HG02571 (cell line): ENCODE measurements around the gene AGMO.
A peak's percentile ranks its signal among the peaks of the same experiment; 100 is the strongest.
"Not testable (repeated sequence)": the region's sequence is repeated elsewhere in the genome, so short reads cannot be mapped to it uniquely, and the experiment has no call there.

Experiments used
- ATAC-seq: cut with Tn5 transposase; IDR thresholded peaks from one replicate; pipeline ENCODE4 v1.9.1; 2021; ENCODE audit warnings: mild to moderate bottlenecking, moderate library complexity; ENCODE audit not compliant: unreplicated experiment

AGMO gene

DNA sequence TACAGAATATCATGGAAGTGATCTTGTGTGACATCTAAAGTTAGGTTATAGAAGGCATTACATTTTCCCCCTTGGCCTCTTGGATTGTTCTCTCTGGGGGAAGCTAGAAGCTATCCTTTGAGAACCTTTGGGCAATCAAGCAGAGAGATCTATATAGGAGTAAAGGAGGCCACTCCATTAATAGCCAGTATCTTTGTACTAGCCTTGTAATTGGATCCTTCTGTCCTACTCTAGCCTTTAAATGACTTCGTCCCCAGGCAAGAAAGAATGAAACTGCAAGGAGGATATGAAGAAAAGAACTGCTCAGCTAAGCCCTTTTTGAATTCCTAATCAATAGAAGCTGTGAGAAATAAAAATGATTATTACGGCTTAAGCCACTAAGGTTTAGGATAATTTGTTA lies 230.9 kb downstream of the AGMO start:
- no peak for ATAC-seq

GRCh38 chr7:15327001-15327400 lies 234.8 kb downstream of the AGMO start:
- no peak for ATAC-seq

- no peak for ATAC-seq
Measured at GRCh38 chr7:15326044-15326644, 235.7 kb downstream of the AGMO start.

- ATAC-seq = no peak
Measured at GRCh38 chr7:15323550-15323949, 238.3 kb downstream of the AGMO start.

DNA sequence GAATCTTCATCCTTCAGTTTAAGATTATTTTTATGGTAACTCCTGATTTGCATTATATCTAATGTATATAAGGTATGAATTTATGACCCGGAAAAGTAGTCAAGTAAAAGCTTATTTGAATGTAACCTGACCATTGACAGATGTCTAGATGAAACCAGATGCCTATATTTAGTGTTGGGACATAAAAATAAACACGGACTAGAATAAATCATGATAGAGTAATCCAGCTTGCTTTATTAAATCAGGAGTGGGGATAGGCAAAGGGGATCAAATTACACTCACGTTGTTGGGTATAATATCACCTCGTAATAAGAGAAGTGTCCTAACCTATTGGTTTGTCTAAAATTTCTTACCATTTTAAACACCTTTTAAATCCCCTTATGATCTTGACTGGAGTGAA lies 244.6 kb downstream of the AGMO start:
- ATAC-seq = no peak

GRCh38 chr7:15315678-15316077 lies 246.1 kb downstream of the AGMO start:
- ATAC-seq = no peak

- no peak for ATAC-seq
Measured at GRCh38 chr7:15314922-15315321, 246.9 kb downstream of the AGMO start.

DNA sequence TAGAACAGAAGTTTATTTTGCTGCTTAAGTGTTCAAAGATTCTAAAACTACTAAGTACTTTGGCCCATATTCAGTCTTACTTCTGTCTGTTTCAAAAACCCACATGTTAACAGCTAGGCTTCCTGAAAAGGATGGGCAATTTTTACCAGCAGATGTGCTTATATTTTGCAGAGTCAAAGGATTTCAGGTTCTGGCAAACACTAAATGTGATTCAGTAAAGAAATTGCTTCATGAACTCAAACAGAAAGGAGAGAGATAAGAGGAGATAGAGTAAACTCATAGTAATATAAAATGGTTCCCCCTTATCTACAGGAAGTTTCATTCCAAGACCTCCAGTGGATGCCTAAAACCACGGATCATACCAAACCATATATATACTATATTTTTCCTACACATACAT lies 248.5 kb downstream of the AGMO start:
- no peak for ATAC-seq

- no peak for ATAC-seq
Measured at GRCh38 chr7:15309872-15310271, 251.9 kb downstream of the AGMO start.

GRCh38 chr7:15308821-15309220 lies 253.0 kb downstream of the AGMO start:
- no peak for ATAC-seq

DNA sequence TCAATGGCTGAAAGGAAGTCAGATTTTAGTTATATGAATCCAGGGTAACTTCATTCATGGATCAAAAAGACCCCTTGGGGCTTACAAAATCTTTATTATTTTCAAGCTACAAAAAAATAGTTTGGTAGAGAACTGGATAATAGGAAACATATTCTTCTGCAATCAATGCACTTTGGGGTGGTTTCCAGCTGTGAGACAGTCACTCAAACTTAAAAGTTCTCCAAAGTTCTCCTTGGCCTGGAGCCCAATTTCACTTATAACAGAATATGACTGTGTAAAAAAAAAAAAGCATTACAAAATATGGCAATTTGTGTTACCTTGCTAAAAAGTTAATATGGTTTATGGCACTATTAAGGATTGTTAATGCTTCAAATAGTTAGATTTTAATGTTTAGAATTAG lies 255.5 kb downstream of the AGMO start:
- ATAC-seq = no peak

DNA sequence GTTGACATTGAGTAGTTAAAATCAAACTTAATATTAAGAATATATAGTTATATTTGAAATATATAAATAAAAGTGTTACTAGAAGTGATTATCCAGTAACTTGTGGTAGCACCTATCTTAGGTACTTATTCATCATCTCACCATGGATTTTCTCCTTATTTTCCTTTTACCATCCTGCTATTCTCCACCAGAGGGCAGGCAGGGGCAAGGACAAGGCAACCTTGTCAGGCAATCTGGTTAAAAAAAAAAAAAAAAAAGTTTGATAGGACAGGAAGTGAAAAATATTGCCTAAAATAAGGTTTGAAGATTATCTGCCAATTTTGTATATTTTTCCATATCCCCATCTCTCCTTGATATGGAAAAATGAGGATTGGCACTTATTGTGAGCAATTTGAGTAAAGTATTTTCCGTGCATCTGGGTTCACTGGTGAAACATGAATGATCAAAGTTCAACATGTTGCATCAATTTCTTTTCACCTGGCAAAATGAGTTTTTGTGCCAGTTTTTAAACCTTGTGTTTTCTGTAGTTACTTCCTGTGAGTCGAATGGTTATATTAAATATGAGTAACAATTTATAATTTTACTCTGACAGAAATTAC lies 256.7 kb downstream of the AGMO start:
- ATAC-seq = peak; percentile 74

- no peak for ATAC-seq
Measured at GRCh38 chr7:15303357-15303756, 258.5 kb downstream of the AGMO start.

- ATAC-seq = not testable (repeated sequence)
Measured at GRCh38 chr7:15300986-15301385, 260.8 kb downstream of the AGMO start.

DNA sequence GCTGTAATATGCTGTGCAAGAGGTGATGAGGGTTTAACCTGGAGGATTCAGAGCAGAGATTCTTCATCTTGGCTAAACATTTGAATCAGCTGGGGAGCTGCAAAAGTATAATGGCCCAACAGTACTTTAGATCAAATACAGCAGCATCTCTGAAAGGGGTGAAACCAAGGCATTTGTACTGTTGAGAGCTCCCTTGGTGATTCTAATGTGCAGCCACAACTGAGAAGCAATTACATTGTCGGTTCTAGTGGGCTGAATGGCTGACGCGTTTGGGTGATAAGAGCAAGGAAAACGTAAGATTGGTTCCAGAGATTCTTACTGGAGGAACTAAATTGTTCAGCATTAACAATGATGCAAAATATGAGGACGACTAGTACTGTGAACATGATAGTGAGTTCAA lies 269.7 kb downstream of the AGMO start:
- ATAC-seq = no peak

- no peak for ATAC-seq
Measured at GRCh38 chr7:15291699-15292098, 270.1 kb downstream of the AGMO start.

DNA sequence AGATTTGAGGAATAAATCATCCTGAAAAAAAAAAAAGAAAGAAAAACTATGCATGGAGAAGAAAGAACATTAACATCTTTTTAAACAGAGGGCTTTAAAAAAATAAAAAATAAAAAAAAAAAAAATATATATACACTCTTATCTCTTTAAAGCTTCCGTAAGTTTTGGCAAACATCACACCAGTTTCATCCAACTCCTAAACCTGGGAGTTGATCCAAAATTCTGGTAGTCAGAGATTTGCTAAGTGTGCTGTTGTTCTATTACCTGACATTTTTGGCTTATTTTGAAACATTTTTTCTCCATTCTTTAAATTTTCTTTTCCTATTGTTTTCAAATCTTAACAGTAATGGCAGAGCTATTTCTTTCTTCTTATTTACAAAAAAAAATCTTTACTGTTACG lies 273.1 kb downstream of the AGMO start:
- no peak for ATAC-seq

DNA sequence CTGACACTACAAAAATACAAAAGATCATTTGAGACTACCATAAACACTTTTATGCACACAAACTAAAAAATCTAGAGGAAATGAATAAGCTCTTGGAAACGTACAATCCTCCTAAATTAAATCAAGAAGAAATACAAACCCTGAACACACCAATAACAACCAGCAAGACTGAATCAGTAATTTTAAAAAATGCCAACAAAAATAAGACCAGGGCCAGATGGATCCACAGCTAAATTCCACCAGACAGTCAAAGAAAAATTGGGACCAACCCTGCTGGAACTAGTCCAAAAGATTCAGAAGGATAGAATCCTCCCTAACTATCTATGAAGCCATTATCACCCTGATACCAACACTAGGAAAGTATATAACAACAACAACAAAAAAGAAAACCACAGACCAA lies 277.4 kb downstream of the AGMO start:
- ATAC-seq = no peak

- ATAC-seq = no peak
Measured at GRCh38 chr7:15280078-15280733, 281.6 kb downstream of the AGMO start.

GRCh38 chr7:15279640-15280039 lies 282.2 kb downstream of the AGMO start:
- no peak for ATAC-seq

DNA sequence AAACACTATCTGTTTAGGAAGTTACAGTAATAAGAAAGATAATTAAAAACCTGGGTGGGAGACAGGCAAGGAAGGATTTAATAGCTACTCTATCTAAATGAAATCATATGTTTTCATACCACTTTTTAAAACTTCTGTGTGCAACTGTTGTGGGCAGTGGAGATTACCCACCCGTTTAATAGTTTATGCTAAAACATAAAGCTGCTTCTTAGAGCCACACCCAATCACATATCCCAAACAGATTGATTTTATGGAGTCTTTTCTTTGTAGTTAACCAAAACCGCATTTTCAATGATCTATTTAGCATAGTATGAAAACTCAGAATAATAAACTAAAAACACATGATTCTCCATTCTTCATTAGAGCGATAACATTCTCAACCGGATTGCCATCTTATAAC lies 304.1 kb downstream of the AGMO start:
- ATAC-seq = no peak

- no peak for ATAC-seq
Measured at GRCh38 chr7:15252181-15252580, 309.6 kb downstream of the AGMO start.

- ATAC-seq = no peak
Measured at GRCh38 chr7:15248514-15248913, 313.3 kb downstream of the AGMO start.
